DMS79 (cell line): ENCODE measurements around the gene MTG2.

Experiments used
- DNase-seq: peaks from one replicate; lab custom pipeline; 2025; lab: John Stamatoyannopoulos, UW

The MTG2 gene

DNA sequence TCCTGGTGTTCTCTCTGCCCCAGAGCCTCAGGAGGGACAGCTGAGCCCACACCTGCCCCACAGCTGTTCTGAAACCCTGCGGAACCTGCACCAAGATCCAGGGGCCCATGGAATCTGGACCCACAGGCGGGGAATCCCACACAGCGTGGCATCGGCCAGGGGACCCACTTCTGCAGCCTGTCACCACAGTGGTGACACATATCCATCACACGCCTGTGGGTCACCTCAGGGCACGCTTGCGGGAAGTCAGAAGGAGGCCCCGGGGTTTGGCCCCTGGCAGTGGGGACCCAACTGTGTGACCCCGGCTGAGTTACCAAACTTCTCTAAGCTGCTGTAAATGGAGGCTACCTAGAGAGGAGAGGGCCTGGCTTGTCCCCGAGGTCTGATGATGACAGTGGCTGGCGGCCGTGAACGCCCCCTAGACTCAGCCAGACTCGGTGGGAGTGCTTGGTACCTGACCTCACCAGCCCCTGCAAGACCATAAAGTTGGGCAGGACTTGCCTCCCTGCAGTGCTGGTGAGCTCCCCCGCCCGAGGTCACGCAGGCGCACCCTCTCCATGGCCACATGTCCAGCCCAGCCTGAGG is 39.5 kb downstream of the MTG2 start:
- no peak for DNase-seq

DNA sequence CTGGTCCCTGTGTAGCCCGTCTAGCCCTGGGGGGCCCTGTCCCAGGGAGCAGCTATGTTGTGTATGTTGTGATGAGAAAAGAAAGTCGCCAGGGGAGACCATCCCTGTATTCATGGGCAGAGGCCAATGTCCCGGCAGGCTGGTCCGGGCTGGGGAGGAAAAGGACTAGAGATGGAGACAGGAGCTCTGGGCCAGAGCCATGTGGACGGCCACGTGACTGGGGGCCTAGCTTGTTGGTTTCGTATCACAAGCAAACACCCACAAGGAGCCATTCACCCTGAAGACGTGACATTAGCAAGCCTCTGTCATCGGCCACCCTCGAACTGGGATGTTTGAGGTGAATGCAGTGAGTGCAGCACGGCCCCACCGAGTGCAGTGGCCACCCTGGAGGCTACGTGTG is 40.1 kb downstream of the MTG2 start:
- DNase-seq: no peak

DNA sequence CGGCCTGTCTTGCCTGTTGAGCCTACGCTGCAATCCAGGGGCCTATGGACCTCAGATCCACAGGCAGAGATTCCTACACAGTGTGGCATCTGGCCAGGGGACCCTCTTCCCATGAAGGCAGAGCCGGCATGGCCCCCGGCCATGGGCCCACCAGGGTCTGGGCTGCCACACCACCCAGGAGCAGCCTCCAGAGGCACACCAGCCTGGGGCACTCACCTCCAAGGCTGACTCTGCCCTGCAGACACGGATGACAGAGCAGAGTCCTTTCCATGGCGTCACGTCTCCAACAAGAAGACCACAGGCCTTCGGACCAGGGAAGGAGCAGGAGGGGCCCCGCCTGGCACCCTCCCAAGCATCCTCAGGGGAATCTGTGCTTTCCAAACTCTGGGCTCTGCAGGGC is 40.7 kb downstream of the MTG2 start:
- no peak for DNase-seq

DNA sequence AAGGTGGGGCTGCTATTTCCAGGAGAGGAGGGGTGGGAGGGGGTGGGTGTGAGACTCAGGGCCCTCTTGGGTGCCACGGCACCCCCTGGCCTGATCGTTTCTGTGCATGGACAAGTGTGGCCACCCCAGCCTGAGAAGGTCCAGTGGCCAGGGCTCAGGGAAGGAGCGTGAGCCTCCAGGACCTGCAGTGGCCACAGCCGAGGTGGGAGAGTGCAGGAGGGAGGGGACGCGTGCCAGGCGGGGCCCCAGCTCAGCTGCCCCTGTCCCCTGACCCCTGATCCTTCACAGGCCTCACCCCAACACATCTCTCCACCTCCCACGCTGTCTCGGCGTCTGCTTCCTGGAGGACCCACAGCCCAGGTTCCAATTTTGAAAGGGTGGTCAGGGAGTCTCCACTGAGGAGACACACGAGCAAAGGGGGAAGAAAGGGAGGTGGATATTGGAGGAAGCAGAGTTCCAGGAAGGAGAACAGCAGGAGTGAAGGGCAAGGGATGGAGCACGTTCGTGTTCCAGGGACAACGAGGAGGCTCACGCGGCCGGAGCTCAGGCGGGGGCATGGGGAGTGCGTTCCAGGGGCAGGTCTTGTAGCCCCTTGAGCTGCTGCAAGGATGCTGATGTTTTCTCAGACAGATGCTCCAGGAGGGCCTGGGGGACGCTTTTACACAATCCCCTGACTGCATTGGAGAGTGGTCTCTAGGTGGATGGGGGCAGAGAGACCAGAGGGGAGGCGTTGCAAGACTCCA is 41.5 kb downstream of the MTG2 start:
- no peak for DNase-seq

DNA sequence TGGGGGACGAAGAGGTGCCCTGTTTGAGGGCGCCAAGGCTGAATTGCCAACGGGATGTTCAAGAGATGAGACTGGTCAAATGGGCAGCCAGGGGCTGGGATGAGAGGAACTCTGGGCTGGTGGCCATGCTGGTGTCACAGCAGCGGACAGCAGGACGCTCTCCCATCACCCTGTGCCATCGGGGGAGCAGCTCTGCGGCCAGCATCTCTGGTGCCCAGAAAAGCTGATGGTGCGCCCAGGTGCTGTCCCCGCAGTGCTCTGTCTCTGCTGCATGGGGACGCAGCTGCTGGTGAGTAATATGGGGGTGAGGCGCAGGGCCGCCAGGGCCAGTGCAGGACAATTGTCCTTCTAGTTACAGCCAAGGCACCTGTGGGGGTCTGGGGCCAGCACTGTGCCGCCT is 42.2 kb downstream of the MTG2 start:
- DNase-seq: no peak

DNA sequence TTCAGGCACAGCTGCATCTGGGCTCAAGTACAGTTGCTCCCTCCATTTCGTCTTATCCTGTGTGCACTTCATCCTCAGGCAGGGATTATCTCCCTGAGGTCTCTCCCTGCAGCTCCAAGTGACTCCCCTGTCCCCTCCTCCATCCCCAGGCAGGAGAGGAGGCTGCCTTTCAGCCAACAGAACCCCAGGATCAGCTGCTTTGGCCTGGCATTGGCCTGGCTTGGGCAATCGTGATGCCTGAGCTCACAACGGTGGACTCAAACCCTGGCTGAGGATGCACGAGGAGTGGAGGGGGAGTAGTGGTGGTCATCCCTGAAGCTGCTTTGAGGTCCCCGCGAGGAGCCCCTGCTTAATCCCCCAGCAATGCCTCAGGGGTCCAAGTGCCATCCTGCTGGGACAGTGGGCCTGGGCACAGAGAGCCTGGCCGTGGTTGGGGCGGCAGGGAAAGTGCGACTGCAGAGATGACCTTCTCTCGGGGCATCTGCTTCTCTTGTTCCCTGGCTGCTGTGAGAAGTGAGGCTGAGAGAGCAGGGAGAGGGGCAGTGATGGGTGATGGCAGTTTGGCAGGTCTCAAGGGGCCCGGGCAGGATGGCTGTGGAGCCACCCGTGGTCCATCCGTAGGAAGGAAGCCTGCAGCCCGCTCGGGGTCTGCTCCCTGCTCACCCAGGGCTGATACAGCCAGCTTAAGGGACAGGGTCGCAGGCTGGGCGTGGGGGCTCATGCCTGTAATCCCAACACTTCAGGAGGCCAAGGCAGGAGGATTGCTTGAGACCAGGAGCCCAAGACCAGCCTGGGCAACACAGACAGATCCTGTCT is 43.2 kb downstream of the MTG2 start:
- no peak for DNase-seq

DNA sequence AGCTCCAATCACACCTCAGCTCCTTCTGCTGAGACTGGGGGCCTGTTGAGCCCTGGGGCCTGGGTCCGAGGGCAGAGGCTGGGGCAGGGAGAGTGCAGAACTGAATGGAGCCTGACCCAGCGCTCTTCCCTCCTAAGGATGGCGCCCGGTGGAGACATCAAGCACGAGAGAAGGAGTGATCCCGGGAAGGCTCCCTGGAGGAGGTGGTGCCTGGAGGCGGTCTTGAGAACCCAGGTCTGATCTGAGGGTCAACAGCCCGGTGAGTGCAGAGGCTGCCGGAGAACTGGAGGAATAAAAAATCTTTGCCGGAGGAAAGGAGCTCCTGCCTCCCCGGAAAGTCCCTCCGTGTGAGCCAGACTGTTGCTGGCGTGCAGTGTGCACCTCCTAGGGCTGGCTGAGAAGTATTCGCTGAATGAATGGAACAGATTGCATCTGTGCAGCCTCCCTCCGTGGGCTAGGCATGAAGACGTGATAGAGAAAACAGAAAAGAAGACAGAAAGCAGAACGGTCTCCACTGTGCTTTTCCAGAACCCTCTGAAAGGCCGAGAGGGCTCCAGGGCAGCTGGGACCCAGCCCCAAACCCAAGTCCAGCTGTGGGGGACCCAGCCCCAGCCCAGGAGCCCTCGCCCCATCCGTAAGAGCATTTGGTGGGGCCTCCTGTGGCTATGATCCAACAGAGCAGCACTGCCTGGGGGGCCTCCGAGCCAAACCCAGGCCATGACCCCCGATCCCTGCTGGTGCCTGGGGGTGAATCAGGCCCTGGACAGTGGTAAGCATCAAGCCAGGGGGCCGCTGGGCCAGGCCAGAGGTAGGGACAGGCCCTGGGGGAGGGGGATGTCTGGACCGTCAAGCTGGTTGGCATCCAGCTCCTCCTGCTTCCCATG is 44.1 kb downstream of the MTG2 start:
- DNase-seq: no peak

DNA sequence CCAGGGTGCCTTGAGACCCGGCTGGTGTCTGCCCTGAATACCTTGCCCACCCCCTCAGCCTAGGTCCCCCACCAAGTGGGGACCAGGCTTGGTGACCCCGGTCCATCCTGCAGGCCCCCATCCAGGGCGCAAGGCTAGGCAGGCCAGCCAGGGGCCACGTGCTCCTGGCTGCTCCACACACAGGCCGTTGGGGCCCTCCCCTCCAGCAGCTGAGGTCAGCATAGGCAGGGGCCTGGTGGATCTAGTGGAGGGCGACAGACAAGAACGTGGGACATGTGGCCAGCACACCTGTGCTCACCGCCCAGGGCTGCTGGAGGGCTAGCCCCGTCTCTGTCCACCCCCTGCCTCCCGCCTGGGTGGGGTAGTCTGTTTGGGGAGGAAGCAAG is 44.8 kb downstream of the MTG2 start:
- DNase-seq: no peak

DNA sequence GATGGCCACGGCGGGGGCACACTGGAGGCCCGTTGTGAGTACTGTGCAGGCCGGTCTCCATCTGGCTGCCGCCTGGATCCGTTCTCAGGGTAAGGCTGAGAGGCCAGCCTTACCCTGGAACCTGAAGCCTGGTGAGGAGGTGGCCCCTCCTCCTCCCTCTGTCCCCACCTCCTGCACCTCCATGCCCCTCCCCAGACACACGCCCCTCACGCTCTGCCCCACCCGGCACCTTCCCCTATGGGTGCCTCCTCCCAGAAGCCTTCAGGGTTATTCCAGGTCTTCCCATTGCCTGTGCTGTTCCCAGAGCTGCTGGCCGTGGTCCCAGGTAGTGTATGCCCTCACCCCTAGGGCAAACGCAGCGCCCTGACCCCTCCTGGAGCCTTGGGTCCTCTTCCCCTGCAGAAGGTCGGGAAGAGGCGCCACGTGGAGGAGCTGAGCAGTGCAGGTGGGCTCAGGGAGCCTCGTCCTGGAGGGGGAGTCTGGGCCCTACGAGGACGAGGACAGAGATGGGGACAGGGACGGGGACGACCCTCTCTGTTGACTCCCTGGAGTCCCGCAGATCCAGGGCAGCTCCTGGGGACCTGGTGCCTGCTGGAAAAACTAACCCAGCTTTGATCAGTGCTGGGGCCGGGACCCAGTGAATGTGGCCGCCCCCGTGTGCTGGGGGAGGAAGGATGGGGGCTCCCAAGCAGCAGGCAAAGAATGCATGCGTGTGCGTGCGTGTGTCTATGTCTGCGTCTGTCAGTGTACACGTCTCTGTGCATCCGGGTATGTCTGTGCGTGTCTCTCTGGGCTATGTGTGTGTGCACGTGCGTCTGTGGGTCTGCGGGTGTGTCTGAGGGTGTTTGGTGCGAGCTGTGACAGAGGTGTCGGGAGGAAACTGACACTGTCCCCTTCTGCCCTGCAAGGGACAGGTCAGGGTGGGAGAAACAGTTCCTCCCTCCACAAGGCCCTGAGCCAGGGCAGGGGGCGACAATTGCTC is 45.4 kb downstream of the MTG2 start:
- no peak for DNase-seq

DNA sequence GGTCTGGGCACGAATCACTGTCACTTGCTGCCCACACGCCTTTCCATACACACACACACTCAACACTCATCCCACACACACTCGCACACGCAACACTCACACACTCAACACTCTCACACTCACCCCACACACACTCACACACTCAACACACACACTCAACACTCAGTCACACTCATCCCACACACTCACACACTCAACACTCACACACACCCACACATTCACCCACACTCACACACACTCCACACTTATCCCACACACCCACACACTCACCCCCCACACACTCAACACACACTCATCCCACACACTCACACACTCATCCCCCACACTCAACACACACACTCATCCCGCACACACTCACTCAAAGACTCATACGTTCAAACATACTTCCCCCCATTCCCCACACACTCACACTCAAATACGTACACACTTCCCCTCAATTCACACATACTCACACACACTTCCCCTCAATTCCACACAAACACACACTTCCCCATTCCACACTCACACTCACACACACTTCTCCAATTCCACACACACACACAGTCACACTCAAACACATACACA is 46.2 kb downstream of the MTG2 start:
- DNase-seq: no peak

DNA sequence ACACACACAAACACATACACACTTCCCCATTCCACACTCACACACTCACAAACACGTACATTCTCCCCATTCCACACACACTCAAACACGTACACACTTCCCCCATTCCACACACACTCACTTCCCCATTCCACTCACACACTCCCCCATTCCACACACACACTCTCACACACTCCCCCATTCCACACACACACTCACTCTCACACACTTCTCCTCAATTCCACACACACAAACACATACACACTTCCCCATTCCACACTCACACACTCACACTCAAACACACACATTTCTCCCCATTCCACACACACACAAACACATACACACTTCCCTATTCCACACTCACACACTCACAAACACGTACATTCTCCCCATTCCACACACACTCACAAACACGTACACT is 46.8 kb downstream of the MTG2 start:
- no peak for DNase-seq

DNA sequence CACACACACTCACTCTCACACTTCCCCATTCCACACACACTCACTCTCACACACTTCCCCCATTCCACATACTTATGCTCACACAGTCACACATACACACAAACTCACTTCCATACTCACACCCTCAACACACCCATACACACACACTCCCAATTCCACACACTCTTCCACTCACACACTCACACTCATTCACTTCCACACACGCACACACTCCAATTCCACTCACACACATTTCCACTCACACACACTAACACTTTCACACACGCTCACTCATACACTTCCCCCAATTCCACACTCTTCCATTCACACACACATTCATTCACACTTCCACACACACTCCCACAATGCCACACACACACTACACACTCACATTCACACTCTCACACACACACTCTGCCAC is 47.4 kb downstream of the MTG2 start:
- no peak for DNase-seq

DNA sequence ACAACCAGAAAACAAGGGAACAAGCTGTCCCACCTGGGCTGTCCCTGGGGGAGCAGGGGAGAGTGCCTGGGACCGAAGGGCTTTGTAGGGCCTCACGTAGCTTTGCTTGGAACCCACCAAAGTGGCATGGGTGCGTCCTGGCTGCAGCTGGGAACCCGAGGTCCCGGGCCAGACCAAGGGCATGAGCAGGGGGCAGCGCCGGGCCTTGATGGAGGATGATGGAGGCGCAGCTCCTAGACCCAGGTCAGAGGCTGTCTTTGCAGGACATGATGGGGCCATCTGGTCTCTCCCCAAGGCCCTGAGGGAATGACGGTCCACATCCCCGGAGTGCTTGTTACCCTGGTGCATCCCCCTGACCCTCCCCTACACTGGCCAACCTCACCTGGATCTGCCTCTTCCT is 47.9 kb downstream of the MTG2 start:
- no peak for DNase-seq

DNA sequence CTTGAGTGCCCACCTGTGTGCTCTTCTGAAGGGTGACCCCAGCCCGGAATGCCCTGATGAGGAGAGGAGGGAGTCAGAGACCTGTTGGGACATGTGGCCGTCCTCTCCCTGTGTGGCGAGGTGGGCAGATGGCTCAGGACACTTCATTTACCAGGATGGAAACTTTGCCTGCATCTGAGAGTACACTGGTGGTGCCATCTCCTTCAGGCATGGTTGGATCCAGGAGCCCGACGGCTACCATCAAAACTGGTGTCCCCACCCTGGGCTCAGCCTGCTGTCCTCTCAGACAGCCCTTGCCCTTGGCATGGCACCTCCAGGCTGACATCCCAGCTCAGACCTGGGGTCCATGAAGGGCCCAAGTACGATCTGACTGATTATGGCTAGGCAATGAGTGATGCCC is 48.5 kb downstream of the MTG2 start:
- no peak for DNase-seq

DNA sequence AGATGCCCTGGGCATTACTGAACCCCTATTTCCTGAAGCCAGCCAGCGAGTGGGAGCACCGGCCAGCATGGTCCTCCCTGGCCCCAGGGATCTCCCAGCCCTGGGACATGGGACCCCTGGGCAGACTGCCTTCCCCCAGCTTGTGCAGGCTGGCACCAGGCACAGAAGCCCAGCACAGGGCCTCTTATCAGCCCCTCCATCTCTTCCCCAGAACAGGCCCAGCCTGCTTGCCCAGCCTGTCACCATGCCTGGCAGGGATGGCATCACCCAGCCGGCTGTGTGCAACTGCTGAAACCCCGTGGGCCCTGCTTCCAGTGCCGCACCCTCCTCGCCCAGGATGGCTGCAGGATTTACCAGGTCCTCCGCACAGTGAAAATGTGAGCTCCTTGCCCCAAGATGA is 49.4 kb downstream of the MTG2 start:
- DNase-seq: no peak

DNA sequence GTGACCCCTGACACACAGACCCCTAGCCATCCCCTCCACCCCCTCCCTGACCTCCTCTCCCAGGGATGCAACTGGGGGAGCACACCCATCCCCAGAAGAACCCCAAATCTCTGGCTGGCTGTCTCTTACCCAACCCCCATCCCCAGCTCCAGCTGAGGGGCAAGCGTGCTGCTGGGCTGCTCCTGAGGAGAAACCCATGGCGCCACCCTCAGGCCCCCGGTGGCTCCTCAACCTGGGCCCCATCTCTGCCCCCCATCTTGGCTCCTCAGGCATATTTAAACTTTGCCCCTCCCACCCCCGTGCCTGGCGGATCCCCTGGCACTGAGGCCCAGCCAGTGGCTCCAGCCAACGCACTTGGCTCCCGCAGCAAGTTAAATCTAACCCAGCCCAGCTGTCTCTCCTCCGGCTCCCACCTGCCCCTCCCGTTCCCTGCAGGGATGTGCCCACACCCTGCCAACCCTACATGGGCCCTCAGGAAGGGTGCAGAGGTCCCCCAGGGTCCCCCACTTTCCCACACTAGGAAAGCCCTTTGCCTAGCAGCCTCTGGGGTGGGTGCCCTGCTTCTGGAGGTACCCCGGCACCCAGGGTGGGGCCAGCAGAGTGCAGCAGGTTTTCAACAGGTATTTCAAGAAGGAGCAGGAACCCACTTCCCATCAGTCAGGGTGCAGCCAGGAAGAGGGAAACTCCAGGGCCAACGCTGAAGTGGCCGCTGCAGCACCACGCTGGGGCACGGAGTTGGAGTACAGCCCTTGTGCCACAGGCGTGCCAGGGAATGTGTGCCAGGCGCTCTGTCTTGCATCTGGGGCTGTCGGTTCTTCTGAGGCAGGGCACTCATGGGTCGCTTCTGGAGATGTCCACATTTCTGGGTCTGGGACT is 50.2 kb downstream of the MTG2 start:
- no peak for DNase-seq

DNA sequence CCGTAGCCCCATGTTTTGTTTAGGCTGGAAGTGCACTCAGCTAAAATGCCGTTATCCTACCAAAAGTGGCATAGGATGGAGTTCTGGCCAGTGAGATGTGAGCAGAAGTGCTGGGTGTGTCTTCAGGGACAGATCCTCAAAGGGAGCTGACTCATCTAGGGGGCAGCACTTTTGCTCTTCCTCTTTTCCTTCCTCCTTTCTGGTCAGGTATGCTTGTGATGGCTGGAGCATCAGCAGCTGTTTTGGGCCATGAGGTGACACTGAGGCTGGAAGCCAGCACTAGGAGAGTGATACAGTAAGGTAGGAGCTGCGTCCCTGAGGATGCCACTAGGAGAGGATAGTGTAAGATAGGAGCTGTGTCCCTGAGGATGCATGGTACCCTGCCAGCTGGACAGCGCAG is 50.9 kb downstream of the MTG2 start:
- no peak for DNase-seq

DNA sequence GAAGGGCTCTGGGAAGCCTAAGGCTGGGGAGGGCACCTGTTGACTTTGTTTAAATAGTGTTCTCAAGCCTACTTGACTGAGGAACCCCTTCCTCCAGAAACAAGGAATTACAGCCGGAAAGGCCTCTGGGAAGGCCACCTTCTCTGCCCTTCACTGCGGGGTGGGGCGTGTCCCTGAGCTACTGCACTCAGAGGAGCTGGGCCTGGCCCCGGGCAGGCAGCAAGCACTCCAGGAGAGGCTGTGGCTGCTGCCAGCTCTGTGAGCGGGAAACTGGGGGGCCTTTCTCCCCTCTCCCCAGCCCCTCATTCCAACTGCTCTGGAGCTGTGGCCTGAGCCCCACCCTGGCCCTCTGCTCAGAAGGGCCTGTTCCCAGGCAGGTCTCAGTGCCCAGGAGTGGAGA is 51.5 kb downstream of the MTG2 start:
- DNase-seq: no peak

DNA sequence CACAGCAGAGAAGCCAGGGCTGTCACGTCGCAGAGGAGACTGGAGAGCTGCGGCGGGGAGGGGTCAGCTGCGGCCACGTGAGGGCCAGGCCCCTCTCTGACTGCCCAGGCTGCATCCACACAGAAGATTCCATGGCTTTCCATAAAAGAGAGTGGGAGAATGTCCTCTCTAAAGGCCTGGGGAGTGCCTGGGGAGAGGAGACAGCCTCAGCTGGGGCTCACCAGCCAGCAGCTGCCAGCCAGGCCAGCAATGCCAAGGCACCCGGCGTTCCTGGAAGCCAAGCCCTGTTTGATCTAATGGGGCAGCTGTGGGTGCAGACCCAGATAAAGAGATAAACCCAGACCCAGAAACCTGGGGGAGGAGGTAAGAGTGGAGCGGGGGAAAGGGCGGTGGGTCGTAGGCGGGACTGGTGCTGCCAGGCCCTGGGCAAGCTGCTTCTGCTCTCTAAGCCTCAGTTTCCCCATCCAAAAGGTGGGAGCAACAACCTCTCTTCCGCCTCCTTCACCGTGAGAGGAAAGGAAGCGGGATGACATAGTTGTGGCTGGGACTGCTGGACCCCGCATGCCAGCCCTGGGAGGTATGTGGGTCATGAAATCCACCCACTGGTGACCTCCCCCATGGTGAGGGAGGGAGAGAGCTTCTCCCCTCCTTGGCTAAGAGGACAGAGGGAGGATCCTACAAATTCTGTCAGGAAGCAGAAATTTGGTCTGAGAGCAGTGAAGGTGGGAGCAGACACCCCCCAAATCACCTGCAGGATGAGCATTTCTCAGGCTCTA is 52.4 kb downstream of the MTG2 start:
- no peak for DNase-seq
